ENCODE data around the gene NBL1.
A peak's percentile ranks its signal among the peaks of the same experiment; 100 is the strongest.

The NBL1 gene

GRCh38 chr1:19596714-19597495 lies 47.2 kb upstream of the NBL1 start (continued):
- TF ChIP-seq ZNF202 (tag by site-specific recombination; IDR thresholded peaks at IDR 0.05; ENCODE audit: borderline replicate concordance), result no peak
- peak; percentile 86 for TF ChIP-seq ZBTB11 (tag by site-specific recombination; conservative IDR thresholded peaks at IDR 0.05; ENCODE audit: low read depth)
- no peak for TF ChIP-seq ZNF664 (tag by site-specific recombination; IDR thresholded peaks at IDR 0.05)
- TF ChIP-seq ZNF549 (tag by site-specific recombination; IDR thresholded peaks at IDR 0.05), result no peak
- TF ChIP-seq ZNF501 (tag by site-specific recombination; IDR thresholded peaks at IDR 0.05), result peak; percentile 46; the same call in 1 of the 2 replicates
- no peak for TF ChIP-seq ZNF530 (tag by site-specific recombination; IDR thresholded peaks at IDR 0.05; ENCODE audit: low read depth)
- TF ChIP-seq ZNF169 (tag by site-specific recombination; IDR thresholded peaks at IDR 0.05), result no peak
- peak; percentile 76; the same call in 1 of the 2 replicates for TF ChIP-seq GLI4 (tag by site-specific recombination; IDR thresholded peaks at IDR 0.05)
- no peak for TF ChIP-seq ZNF747 (tag by site-specific recombination; IDR thresholded peaks at IDR 0.05)
- no peak for TF ChIP-seq ZNF311 (tag by site-specific recombination; IDR thresholded peaks at IDR 0.05; ENCODE audit: borderline replicate concordance)
- peak; percentile 10; the same call in 1 of the 2 replicates for TF ChIP-seq ZSCAN30 (tag by site-specific recombination; IDR thresholded peaks at IDR 0.05)
- TF ChIP-seq ZNF335 (tag by site-specific recombination; conservative IDR thresholded peaks at IDR 0.05), result no peak; the same call in 1 of the 2 replicates
- no peak for TF ChIP-seq SALL2 (tag by site-specific recombination; IDR thresholded peaks at IDR 0.05; ENCODE audit: borderline replicate concordance)
- no peak for TF ChIP-seq ZNF174 (tag by site-specific recombination; IDR thresholded peaks at IDR 0.05)
- TF ChIP-seq SP7 (tag by site-specific recombination; IDR thresholded peaks at IDR 0.05), result peak; percentile 29
- TF ChIP-seq ZNF292 (tag by site-specific recombination; IDR thresholded peaks at IDR 0.05; ENCODE audit: borderline replicate concordance, low read depth), result no peak
- peak; percentile 41 for TF ChIP-seq KLF8 (tag by site-specific recombination; IDR thresholded peaks at IDR 0.05)
- TF ChIP-seq ZNF548 (tag by site-specific recombination; IDR thresholded peaks at IDR 0.05), result no peak
- no peak for TF ChIP-seq ZNF529 (tag by site-specific recombination; IDR thresholded peaks at IDR 0.05; ENCODE audit: insufficient replicate concordance)
- no peak for TF ChIP-seq ZNF423 (tag by site-specific recombination; IDR thresholded peaks at IDR 0.05)
- TF ChIP-seq ZNF416 (tag by site-specific recombination; IDR thresholded peaks at IDR 0.05), result no peak
- no peak for TF ChIP-seq HOXD13 (CRISPR knock-in tag; IDR thresholded peaks at IDR 0.05; ENCODE audit: borderline replicate concordance)
- no peak for TF ChIP-seq MYNN (tag by site-specific recombination; IDR thresholded peaks at IDR 0.05; ENCODE audit: borderline replicate concordance)
- no peak for TF ChIP-seq ZNF155 (tag by site-specific recombination; IDR thresholded peaks at IDR 0.05)
- TF ChIP-seq ZNF2 (tag by site-specific recombination; IDR thresholded peaks at IDR 0.05), result peak; percentile 75; the same call in 1 of the 2 replicates
- no peak for TF ChIP-seq ZNF514 (tag by site-specific recombination; IDR thresholded peaks at IDR 0.05)
- TF ChIP-seq ZNF600 (tag by site-specific recombination; IDR thresholded peaks at IDR 0.05), result peak; percentile 75
- TF ChIP-seq ZNF558 (tag by site-specific recombination; IDR thresholded peaks at IDR 0.05), result no peak
- no peak for TF ChIP-seq WT1 (tag by site-specific recombination; IDR thresholded peaks at IDR 0.05)
- TF ChIP-seq ZNF24 (tag by site-specific recombination; IDR thresholded peaks at IDR 0.05), result no peak; the same call in 1 of the 2 replicates
- TF ChIP-seq ZNF184 (tag by site-specific recombination; IDR thresholded peaks at IDR 0.05), result no peak
- peak; percentile 85 for TF ChIP-seq SP2 (tag by site-specific recombination; IDR thresholded peaks at IDR 0.05)
- TF ChIP-seq ZNF670 (tag by site-specific recombination; IDR thresholded peaks at IDR 0.05; ENCODE audit: low read depth), result no peak
- TF ChIP-seq ZNF19 (tag by site-specific recombination; IDR thresholded peaks at IDR 0.05; ENCODE audit: low read depth), result no peak
- no peak for TF ChIP-seq ZNF521 (tag by site-specific recombination; IDR thresholded peaks at IDR 0.05)
- no peak for TF ChIP-seq ZNF175 (tag by site-specific recombination; IDR thresholded peaks at IDR 0.05)
- no peak for TF ChIP-seq ZNF239 (tag by site-specific recombination; IDR thresholded peaks at IDR 0.05)
- no peak for TF ChIP-seq ZNF624 (tag by site-specific recombination; IDR thresholded peaks at IDR 0.05)

Measured in HEK293 (cell line).